GF-D8 (cell line): ENCODE results near the gene UPK1A.

Source experiments
- DNase-seq: peaks from one replicate; lab custom pipeline; 2025; lab: John Stamatoyannopoulos, UW

The UPK1A gene

DNA sequence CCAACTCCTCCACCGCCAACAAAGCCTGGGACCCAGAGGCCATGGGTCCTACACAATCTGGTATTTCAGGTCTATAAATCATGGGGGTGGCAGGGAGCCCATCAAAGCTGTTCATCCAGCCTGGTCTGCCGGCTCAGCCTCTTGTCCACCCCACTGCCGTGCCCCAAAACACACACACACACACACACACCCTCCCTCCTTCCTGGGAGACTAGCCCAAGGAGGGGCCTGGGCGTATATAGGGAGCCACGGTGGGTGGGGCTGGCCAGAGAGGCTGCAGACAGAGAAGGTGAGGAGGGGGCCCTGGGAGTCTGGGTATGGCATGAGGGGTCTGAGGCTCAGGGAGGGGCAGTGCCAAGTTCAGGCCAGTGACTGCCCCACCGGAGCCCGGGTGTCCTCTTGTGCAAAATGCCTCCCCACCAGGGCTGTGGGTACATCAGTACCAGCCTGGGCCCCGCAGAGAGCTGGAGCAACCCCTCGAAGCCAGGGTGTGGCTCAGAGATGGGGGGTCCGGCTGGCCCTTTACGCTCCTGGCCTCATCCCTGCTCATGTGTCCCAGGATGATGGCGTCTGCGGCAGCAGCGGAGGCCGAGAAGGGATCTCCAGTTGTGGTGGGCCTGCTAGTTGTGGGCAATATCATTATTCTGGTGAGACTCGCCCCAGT is at the start of gene UPK1A:
Gene UPK1A (plus strand): TSS at position 267 of the 663 bp plus-strand sequence. CDS start 296 bp downstream, at position 563.
- no peak for DNase-seq

DNA sequence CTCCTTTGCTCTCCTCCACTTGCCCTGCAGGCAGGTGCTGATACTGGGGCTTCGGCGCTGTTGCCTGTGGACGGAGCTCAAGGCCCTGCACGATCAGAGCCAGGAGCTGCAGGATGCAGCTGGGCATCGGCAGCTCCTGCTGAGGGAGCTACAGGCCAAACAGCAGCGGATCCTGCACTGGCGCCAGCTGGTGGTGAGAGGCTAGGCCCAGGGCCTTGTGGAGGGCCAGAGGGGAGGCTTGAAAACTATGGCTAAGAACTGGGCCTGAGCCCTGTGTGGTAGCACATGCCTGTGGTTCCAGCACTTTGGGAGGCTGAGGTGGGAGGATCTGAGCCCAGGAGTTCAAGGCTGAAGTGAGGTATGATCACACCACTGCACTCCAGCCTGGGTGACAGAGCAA is 47.5 kb upstream of the UPK1A start:
- no peak for DNase-seq

DNA sequence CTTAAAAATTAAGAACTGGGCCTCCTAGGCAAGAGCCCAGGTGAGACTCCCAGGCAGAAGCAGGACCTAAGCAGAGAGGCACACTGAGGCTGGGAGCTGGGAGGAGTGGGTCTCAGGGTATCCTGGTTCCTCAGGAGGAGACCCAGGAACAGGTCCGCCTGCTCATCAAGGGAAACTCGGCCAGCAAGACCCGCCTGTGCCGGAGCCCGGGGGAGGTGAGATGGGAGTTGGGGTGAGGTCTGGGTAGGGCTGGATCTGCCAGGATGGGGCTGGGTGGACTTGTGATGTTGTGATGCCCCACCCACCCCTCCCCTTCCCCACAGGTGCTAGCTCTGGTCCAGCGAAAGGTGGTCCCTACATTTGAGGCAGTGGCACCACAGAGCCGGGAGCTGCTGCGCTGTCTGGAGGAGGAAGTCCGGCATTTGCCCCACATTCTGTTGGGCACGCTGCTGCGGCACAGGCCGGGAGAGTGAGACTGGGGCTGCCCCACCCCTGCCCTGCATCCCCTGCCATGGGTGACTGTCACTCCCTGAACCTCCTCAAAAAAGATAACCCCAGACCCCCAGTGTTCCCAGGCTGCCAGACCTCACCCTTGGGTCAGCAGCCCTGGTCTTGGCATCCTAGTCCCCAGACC is 46.9 kb upstream of the UPK1A start:
- no peak for DNase-seq

DNA sequence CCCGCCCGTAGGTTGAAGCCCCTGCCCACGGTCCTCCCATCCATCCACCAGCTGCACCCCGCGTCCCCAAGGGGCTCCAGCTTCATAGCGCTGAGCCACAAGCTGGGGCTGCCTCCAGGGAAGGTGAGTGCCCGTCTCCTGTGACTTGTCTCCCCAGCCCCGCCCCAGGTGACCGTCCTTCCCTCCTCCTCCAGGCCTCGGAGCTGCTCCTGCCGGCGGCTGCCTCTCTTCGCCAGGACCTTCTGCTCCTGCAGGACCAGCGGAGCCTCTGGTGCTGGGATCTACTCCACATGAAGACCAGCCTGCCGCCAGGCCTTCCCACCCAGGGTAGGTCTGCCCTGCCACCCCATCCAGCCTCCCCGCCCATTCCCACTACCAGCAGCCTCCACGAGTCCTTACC is 46.3 kb upstream of the UPK1A start:
- no peak for DNase-seq

DNA sequence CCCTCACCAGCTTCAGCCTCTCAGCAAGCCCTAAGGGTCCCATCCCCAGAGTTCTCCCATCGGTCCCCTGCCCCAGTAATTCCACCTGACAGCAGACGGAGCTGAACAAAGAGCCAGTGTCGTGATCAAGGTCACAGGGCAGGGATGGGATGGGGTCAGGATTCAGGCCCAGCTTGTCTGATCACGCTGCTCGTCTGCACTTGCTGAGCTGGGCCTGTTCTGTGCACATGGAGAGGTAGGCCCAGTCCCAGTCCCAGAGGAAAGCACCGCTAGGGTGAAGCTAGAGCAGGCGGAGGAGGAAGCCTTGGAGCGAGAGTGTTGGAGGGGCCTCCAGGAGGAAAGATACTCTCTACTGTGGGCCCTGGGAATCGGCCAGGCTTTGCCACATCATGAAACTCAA is 44.6 kb upstream of the UPK1A start:
- no peak for DNase-seq

DNA sequence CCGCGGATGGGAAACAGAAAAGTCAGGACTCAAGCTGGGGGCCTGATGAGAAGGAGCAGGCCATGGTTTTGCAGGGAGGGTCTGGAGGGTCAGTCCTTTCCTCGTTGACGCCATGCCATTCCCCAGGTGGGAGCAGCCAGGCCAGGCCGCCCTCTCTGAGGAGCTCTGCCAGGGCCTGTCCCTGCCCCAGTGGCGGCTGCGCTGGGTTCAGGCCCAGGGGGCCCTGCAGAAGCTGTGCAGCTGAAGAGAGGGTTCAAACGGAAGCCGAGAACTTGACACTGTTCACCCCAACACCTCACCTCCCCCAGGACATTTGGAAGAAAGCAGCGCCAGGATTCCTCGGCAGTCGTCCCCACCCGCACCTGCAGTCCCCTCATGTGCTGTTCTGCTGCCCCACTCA is 43.6 kb upstream of the UPK1A start:
- no peak for DNase-seq

DNA sequence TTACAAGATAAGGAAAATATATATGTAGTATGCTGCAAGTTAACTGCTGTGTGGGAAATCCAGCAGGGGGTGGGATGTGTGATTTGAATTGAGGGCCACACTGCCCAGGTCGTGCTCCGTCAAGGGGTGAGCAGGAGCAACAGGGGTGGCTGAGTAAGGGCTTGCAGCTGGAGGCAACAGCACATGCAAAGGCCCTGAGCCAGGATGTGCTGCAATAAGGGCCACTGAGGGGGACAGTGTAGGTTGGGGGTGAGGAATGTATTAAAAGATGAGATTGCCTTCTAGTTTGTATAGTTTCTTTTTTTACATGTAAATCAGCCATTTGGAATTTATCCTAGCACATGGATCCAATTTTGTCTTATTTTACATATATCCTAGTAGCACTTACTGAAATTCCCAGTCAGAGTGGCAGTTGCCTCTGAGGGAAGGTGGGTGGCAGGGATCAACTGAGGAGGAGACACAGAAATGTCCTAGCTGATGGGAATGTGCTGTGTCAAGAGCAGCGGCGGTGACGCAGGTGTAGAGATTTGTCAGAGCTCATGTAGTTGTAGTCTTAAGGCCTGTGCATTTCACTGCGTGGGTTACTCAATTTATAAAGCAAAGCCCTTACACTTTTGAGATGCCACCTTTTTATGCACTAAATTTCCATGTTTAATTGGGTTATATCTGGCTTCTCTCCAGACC is 42.8 kb upstream of the UPK1A start:
- DNase-seq, result no peak

DNA sequence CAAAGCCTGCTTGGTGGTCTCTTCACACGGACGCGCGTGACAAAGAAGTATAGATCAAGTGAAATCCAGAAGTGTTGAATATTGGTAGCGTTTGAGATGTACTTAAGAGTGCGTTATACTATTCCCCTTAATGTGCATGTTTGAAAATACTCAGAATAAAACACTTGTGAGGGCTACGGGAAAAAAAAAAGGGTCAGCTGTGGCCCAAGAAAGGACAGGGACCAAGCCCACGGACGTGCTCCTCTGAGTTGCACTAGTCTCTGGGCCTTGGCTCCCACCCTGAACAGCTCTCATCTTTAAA is 38.1 kb upstream of the UPK1A start:
- DNase-seq, result no peak

DNA sequence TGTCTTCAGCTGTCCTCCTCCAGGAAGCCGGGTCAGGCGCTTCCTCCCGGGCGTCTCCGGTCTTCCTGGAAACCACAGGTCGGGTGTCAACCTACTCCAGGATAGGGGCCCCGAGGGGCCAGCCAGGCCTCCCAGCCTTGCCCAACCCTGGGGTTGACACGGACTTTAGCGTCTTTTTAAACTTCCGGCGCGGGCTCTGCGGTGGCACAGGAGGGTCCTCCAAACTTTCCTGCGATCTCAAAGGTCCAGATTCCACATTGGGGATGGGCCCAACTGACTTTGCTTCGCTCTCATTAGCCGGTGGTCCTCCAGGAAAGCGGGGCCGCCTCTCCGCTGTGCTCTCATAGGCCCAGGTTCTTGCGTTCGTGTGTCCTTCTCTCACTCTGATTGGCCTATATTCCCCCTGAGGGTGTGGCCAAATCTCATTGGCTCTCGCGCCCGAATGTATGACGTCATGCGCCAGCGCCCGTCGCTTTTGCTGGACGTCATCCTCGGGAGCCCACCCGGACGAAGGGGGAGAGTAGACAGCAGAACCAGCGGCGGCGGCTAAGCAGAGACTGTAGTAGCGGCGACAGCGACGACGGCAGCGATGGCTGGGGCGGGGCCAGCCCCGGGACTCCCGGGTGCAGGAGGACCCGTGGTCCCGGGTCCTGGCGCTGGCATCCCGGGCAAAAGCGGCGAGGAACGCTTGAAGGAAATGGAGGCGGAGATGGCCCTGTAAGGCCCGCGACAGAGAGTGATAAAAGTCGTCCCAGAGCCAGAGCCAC is 37.6 kb upstream of the UPK1A start, which contains the start of gene RBM42:
Gene RBM42 (plus strand): TSS at position 472 of the 767 bp plus-strand sequence. CDS start 118 bp downstream, at position 590.
- peak; percentile 97 for DNase-seq

DNA sequence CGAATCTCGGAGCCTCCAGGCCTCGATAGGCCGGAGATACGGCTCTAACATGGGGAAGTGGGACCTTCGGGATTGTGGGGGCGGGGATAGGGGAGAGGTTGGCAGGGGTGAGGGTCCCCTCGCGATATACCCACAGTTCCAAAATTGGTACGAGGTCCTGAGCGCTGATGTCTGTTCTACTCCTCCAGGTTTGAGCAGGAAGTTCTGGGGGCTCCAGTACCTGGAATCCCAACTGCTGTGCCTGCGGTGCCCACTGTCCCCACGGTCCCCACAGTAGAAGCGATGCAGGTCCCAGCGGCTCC is 37.0 kb upstream of the UPK1A start:
- DNase-seq, result no peak

DNA sequence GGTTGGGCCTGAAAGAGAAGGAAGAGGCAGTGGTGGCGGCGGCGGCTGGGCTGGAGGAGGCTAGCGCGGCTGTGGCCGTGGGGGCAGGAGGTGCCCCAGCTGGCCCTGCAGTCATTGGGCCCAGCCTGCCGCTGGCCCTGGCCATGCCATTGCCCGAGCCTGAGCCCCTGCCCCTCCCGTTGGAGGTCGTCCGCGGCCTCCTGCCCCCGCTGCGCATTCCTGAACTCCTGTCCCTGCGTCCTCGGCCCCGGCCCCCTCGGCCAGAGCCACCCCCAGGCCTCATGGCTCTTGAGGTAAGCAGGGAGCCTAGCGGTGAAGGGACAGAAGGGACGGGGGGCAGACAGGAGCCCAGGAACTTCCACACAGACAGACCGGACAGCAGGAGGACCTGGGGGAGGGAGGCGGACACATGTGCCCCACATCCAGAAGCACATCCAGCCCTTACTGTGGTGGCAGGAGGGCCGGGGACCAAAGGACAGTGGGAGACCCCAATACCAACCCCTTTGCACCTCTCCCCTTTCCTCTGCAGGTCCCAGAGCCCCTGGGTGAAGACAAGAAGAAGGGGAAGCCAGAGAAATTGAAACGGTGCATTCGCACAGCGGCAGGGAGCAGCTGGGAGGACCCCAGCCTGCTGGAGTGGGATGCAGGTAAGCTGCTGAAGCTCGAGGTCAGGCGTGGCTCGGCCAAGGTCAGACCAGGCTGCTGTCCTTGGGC is 32.4 kb upstream of the UPK1A start:
- no peak for DNase-seq

DNA sequence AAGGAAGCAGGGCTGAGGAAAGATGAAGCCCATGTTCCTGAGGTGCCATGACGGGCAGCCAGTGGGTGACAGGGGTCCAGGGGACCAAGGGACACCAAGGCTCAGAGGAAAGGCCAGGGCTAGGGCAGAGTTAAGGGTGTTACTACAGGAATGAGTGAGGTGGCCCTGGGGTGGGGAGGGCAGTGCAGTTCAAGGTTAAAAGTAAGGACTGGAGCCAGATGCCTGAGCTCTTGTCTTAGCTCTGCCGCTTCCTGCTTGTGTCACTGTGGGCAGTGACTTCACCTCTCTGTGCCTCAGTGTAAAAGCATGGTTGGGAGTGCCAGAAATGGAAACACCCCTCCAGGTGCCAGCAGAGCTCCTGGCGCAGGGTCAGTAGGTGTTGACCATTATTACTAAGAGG is 29.7 kb upstream of the UPK1A start:
- no peak for DNase-seq

DNA sequence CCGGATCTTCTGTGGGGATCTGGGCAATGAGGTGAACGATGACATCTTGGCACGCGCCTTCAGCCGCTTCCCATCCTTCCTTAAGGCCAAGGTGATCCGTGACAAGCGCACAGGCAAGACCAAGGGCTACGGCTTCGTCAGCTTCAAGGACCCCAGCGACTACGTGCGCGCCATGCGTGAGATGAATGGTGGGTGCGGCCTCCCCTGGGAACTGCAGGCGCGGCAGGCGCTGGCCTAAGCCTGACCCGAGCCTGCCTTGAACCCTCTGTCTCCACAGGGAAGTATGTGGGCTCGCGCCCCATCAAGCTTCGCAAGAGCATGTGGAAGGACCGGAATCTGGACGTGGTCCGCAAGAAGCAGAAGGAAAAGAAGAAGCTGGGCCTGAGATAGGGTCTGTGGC is 29.2 kb upstream of the UPK1A start:
- no peak for DNase-seq

DNA sequence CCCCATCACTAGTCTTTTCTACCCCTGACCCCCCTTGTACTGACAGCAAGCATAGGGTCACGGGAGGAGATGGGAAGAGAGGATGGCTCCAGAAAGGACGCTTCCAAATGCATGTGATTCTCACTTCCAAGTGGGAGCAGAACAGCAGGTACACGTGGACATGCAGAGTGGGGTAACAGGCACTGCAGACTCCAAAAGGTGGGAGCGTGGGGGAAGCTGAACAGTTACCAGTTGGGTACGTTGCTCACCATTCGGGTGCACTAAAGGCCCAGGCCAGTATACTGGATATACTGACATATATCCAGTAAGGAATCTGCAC is 27.0 kb upstream of the UPK1A start:
- DNase-seq, result no peak

DNA sequence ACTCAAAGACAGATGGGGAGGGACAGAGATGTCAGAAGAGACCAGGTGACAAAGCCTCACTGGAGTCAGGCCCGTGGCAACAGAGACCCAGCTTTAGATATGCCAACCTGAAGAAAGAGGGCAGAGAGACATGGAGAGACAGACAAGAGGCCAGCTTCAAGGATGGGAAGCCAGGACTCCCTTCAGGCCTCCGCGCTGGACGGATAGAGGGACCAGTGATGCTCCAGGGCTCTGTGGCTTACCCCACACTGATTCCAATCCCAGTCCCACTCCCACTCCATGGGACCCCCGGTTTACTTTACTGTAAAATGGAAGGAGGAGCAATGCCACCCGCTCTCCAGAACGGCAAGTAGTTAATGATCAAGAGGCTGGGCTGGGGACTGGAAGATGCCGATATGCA is 26.5 kb upstream of the UPK1A start:
- no peak for DNase-seq

DNA sequence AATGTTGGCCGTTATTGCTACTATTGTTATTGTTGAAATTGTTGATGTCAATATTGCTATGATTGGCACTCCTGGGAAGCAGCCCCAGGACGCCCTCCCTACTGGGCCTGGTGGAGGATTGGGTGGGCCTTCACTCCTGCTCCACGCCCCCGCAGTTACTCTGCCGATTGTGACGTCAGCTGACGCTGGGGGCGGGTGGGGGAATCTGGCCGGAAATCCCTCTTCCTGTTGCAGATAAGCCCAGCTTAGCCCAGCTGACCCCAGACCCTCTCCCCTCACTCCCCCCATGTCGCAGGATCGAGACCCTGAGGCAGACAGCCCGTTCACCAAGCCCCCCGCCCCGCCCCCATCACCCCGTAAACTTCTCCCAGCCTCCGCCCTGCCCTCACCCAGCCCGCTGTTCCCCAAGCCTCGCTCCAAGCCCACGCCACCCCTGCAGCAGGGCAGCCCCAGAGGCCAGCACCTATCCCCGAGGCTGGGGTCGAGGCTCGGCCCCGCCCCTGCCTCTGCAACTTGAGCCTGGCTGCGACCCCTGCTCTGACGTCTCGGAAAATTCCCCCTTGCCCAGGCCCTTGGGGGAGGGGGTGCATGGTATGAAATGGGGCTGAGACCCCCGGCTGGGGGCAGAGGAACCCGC is 24.7 kb upstream of the UPK1A start, which contains the start of gene ETV2:
Gene ETV2 (plus strand): TSS at position 231 of the 637 bp plus-strand sequence. CDS start 716 bp downstream, outside the sequence.
- DNase-seq, result no peak

DNA sequence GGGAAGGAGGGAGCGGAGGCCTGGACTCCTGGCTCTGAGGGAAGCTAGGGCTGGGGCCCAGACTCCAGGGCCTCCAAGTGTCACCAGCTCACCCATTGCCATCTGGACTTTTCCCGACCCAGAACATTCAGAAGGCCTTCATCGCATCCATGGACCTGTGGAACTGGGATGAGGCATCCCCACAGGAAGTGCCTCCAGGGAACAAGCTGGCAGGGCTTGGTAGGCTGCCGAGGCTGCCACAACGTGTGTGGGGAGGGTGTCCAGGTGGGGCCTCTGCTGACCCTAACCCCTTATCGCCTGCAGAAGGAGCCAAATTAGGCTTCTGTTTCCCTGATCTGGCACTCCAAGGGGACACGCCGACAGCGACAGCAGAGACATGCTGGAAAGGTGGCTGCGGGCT is 24.0 kb upstream of the UPK1A start:
- no peak for DNase-seq

DNA sequence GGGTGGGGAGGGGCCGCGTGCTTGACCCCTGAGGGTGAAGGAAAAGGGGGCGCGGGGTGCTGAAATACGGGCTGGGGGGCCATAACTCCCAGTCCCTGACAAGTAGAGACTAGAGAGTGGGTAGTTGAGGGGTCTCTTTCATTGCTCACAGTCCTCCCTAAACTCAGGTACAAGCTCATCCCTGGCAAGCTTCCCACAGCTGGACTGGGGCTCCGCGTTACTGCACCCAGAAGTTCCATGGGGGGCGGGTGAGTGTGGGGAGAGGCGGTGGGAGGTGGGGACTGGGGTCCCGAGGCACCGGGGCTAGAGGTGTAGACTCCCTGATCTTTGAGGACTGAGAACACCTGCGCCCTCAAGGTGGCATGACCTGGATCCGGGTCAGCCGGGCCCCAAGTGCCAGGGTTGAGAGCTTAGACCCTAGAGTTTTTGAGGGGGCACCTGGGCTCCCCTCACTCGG is 23.5 kb upstream of the UPK1A start:
- DNase-seq, result no peak

DNA sequence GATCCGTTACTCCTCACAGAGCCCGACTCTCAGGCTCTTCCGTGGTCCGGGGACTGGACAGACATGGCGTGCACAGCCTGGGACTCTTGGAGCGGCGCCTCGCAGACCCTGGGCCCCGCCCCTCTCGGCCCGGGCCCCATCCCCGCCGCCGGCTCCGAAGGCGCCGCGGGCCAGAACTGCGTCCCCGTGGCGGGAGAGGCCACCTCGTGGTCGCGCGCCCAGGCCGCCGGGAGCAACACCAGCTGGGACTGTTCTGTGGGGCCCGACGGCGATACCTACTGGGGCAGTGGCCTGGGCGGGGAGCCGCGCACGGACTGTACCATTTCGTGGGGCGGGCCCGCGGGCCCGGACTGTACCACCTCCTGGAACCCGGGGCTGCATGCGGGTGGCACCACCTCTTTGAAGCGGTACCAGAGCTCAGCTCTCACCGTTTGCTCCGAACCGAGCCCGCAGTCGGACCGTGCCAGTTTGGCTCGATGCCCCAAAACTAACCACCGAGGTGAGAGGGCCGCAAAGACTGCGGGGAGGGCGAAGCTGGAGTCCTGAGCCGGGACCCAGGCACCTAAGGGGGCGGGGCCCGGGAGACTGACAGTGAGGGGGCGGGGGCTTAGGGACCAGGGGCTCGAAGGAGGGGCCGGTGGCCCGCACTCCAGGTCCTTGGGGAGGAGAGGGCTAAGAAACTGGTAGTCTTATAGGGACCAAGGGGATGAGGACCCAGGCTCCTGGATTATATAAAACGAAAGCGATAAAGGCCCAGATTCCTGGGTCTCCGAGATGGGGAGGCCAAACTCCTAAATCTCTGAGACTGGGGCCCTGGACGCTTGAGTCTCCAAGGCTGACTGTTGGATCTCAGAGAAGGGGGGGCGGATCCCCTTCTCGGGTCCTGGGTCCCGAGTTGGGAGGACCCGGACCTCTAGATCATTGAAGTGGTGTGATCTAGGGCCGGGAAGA is 22.8 kb upstream of the UPK1A start:
- DNase-seq, result peak; percentile 48

DNA sequence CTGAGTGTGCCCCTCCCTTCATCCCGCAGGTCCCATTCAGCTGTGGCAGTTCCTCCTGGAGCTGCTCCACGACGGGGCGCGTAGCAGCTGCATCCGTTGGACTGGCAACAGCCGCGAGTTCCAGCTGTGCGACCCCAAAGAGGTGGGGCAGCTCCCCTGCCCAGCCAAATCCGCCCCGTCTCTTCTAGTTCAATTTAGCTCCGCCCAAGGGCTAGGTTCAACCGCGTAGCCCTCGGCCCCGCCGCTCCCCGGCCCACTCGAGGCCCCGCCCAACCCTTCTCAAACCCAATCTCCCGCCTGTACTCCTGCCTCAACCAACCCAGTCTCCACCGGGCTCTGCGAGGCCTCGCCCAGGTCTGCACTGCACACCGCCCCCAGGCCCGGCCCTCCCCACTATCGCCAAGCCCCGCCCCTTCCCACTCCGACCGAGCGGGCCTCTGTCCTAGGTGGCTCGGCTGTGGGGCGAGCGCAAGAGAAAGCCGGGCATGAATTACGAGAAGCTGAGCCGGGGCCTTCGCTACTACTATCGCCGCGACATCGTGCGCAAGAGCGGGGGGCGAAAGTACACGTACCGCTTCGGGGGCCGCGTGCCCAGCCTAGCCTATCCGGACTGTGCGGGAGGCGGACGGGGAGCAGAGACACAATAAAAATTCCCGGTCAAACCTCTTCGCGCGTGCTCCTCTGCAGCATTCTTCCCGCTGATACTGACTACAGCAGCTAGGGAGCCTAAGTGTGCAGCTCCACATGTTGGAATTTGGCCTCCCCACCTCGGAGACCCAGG is 21.9 kb upstream of the UPK1A start:
- peak; percentile 73 for DNase-seq
